ENCODE results near the gene SPO11.

Gene SPO11

DNA sequence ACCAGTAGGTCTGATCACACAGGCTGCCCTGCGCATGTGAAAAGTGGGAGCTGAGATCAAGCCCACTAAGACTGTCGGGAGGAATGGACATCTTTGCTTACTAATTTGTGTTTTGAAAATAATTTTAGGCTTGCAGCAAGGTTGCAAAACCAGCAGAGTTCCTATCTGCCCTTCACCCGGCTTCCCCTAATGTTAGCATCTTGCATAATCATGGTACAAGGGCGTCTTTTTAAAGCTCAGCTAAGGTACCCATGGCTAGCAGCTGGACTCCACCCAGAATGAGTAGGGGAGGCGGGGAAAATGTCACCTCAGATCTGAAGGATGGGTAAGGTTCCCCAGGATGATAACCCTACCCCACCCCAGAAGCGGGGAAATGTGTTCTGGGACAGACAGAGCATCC lies 37.9 kb upstream of the SPO11 start:
- CTCF ChIA-PET = no interaction called here
- no peak for TF ChIP-seq LEF1 (IDR thresholded peaks at IDR 0.05; ENCODE audit: borderline replicate concordance)
- TF ChIP-seq SP1 (IDR thresholded peaks at IDR 0.05) = no peak
- TF ChIP-seq TARDBP (IDR thresholded peaks at IDR 0.05) = no peak
- no peak for TF ChIP-seq SUZ12 (IDR thresholded peaks at IDR 0.05)
- no peak for TF ChIP-seq FOXA1 (IDR thresholded peaks at IDR 0.05)
- no peak for TF ChIP-seq ELF4 (IDR thresholded peaks at IDR 0.05)
- no peak for TF ChIP-seq L3MBTL2 (conservative IDR thresholded peaks at IDR 0.05)
- TF ChIP-seq FOXM1 (IDR thresholded peaks at IDR 0.05; ENCODE audit: borderline replicate concordance) = no peak
- TF ChIP-seq NFRKB (IDR thresholded peaks at IDR 0.05) = no peak
- no peak for TF ChIP-seq HDGF (IDR thresholded peaks at IDR 0.05; ENCODE audit: borderline replicate concordance)
- no peak for TF ChIP-seq BHLHE40 (IDR thresholded peaks at IDR 0.05; ENCODE audit: borderline replicate concordance)
- TF ChIP-seq FOXK2 (IDR thresholded peaks at IDR 0.05) = no peak

DNA sequence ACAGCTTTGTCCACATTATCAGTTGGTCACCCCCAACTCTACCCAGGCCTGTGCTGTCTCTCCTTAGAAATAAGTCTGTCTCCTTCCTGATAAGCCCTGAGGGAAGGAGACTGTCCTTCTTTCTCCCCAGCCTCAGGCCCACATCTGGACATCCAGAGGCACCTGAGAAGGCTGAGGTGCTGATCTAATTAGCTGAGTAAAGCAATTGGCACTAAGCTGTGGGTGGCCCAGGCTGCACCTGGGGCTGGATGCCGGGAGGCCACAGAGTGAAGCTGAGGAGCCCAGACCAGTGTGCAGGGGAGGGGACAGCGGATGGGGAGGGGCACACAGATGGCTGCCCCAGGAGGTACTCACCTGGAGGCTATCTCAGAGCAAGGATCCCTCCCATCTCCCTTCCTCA lies 37.0 kb upstream of the SPO11 start:
- TF ChIP-seq FOXM1 (IDR thresholded peaks at IDR 0.05; ENCODE audit: borderline replicate concordance) (no peak), CTBP1 (IDR thresholded peaks at IDR 0.05; ENCODE audit: borderline replicate concordance) (no peak), LEF1 (IDR thresholded peaks at IDR 0.05; ENCODE audit: borderline replicate concordance) (no peak)
- TF ChIP-seq, protein P1, sequence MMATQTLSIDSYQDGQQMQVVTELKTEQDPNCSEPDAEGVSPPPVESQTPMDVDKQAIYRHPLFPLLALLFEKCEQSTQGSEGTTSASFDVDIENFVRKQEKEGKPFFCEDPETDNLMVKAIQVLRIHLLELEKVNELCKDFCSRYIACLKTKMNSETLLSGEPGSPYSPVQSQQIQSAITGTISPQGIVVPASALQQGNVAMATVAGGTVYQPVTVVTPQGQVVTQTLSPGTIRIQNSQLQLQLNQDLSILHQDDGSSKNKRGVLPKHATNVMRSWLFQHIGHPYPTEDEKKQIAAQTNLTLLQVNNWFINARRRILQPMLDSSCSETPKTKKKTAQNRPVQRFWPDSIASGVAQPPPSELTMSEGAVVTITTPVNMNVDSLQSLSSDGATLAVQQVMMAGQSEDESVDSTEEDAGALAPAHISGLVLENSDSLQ (IDR thresholded peaks at IDR 0.05) = no peak
- POLR2A ChIA-PET = no interaction called here
- DNase-seq (ENCODE audit: extremely low spot score) = no peak
- CTCF ChIA-PET = interaction anchor here (1.0 kb wide), 1 partner anchor 20 kb away, joined by 3 read pairs; no protein-coding TSS in a partner anchor

More for the DNA sequence above, 37.9 kb upstream of the SPO11 start:
- POLR2A ChIA-PET = no interaction called here
- no peak for DNase-seq (ENCODE audit: extremely low spot score)

DNA sequence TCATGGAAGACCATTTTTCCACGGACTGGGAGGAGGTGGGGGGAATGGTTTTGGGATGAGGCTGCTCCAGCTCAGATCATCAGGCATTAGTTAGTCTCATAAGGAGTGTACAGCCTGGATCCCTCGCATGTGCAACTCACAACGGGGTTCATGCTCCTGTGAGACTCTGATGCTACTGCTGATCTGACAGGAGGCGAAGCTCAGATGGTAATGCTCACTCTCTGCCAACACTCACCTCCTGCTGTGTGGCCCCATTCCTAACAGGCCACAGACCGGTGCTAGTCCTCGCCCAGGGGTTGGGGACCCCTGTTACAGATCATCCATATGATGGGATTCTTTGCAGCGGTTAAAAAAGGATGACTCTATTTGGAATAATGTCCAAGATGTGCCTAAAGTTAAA lies 35.6 kb upstream of the SPO11 start:
- no peak for TF ChIP-seq CTBP1 (IDR thresholded peaks at IDR 0.05; ENCODE audit: borderline replicate concordance)
- TF ChIP-seq ARNT (IDR thresholded peaks at IDR 0.05) = no peak
- TF ChIP-seq TARDBP (IDR thresholded peaks at IDR 0.05) = no peak
- TF ChIP-seq L3MBTL2 (conservative IDR thresholded peaks at IDR 0.05) = no peak
- TF ChIP-seq FOXM1 (IDR thresholded peaks at IDR 0.05; ENCODE audit: borderline replicate concordance) = no peak
- no peak for TF ChIP-seq SP1 (IDR thresholded peaks at IDR 0.05)
- CTCF ChIA-PET = no interaction called here
- DNase-seq (ENCODE audit: extremely low spot score) = no peak
- POLR2A ChIA-PET = no interaction called here

DNA sequence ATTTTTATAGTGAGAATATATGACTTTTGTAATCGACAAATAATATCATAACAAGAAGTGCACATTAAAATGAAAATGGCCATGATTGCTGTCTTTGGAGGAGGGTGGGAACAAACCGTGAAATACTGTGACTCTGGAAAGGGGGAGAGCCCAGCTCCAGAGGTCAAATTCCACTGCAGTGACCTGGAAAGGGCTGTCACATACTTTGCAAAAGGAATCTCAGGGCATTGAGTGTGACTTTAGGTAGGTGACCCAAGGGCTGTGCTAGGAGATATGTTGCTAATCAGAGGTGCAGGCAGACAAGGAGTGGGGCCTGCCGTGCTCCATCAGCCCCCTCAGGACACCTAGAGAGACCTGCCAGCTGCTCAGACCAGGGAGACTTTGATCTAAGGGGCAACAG lies 35.1 kb upstream of the SPO11 start:
- DNase-seq (ENCODE audit: extremely low spot score) = no peak
- TF ChIP-seq FOXK2 (IDR thresholded peaks at IDR 0.05) (no peak), FOXM1 (IDR thresholded peaks at IDR 0.05; ENCODE audit: borderline replicate concordance) (no peak), BHLHE40 (IDR thresholded peaks at IDR 0.05; ENCODE audit: borderline replicate concordance) (no peak), ELF4 (IDR thresholded peaks at IDR 0.05) (no peak), L3MBTL2 (conservative IDR thresholded peaks at IDR 0.05) (no peak), ARNT (IDR thresholded peaks at IDR 0.05) (no peak), SUZ12 (IDR thresholded peaks at IDR 0.05) (no peak), TARDBP (IDR thresholded peaks at IDR 0.05) (no peak), NFRKB (IDR thresholded peaks at IDR 0.05) (no peak), HDGF (IDR thresholded peaks at IDR 0.05; ENCODE audit: borderline replicate concordance) (no peak), CTBP1 (IDR thresholded peaks at IDR 0.05; ENCODE audit: borderline replicate concordance) (no peak), LEF1 (IDR thresholded peaks at IDR 0.05; ENCODE audit: borderline replicate concordance) (no peak), ZNF384 (IDR thresholded peaks at IDR 0.05) (no peak), SP1 (IDR thresholded peaks at IDR 0.05) (no peak), FOXA1 (IDR thresholded peaks at IDR 0.05) (no peak)
- TF ChIP-seq, protein P1 (IDR thresholded peaks at IDR 0.05) = no peak
- ChIA-PET CTCF (no interaction called here), POLR2A (no interaction called here)

DNA sequence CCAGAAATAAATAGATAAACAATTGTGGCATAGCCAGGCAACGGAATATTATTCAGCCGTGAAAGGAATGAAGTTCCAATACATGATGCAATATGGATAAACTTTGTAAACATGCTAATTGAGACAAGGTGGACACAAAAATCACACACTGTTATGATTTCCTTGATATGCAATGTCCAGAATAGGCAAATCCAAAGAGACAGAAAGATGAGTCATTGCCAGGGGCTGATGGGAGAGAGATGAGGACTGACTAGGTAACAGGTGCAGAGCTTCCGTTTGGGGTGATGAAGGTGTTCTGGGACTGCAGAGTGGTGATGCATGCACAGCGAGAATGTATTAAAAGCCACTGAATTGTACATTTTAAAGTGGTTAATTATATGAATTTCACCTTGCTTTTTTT lies 31.1 kb upstream of the SPO11 start:
- no peak for DNase-seq (ENCODE audit: extremely low spot score)
- POLR2A ChIA-PET = no interaction called here
- CTCF ChIA-PET = no interaction called here
- TF ChIP-seq ZNF384 (IDR thresholded peaks at IDR 0.05) (no peak), ARNT (IDR thresholded peaks at IDR 0.05) (no peak), SP1 (IDR thresholded peaks at IDR 0.05) (no peak), FOXA1 (IDR thresholded peaks at IDR 0.05) (no peak), FOXK2 (IDR thresholded peaks at IDR 0.05) (no peak), FOXM1 (IDR thresholded peaks at IDR 0.05; ENCODE audit: borderline replicate concordance) (no peak), L3MBTL2 (conservative IDR thresholded peaks at IDR 0.05) (no peak)

DNA sequence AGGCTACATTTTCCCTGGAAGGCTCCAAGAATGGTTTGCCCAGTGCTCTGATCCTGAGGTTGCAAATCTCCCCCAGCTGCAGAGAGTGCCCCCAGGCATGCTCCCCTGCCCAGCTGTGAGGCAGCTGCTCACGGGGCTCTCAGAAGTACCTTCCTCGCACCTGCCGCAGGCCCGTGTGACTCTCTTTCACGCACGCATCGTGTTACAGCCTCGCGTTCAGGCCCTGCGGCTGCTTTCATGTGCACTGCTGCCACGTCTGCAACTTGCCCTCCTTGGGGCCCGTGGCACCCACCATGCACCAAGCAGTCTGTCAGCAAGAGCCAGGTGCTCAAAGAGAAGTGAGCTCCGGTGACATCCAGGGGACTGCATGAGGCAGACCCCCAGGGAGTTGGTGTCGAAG lies 28.6 kb upstream of the SPO11 start:
- no peak for DNase-seq (ENCODE audit: extremely low spot score)
- TF ChIP-seq ELF4 (IDR thresholded peaks at IDR 0.05) = no peak
- no peak for TF ChIP-seq FOXM1 (IDR thresholded peaks at IDR 0.05; ENCODE audit: borderline replicate concordance)
- no peak for TF ChIP-seq HDGF (IDR thresholded peaks at IDR 0.05; ENCODE audit: borderline replicate concordance)
- no peak for TF ChIP-seq ARNT (IDR thresholded peaks at IDR 0.05)
- no peak for TF ChIP-seq L3MBTL2 (conservative IDR thresholded peaks at IDR 0.05)
- TF ChIP-seq LEF1 (IDR thresholded peaks at IDR 0.05; ENCODE audit: borderline replicate concordance) = no peak
- TF ChIP-seq FOXA1 (IDR thresholded peaks at IDR 0.05) = no peak
- TF ChIP-seq FOXK2 (IDR thresholded peaks at IDR 0.05) = no peak
- no peak for TF ChIP-seq SP1 (IDR thresholded peaks at IDR 0.05)
- TF ChIP-seq, protein P1 (IDR thresholded peaks at IDR 0.05) = no peak
- TF ChIP-seq ZNF384 (IDR thresholded peaks at IDR 0.05) = no peak
- no peak for TF ChIP-seq SUZ12 (IDR thresholded peaks at IDR 0.05)
- POLR2A ChIA-PET = no interaction called here
- CTCF ChIA-PET = no interaction called here

DNA sequence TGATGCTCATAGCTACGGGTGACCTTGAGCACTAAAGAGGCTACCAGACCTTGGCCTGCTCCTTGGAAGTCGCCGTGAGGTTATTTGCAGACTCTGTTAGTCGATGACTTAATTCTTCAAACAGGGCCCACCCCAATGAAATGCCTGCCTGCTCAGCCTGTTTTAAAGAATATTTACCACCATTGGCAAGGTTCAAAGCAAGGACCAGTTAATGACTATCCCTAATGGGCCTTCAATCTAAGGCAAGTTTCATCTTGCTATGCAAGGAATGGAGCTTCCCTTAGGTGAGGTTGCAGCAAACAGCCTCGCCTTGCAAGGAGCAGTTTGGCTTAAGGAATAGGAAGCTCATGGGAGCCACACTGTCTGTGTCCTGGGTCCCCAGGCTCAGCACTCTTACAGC lies 22.9 kb upstream of the SPO11 start:
- no peak for TF ChIP-seq NFRKB (IDR thresholded peaks at IDR 0.05)
- TF ChIP-seq FOXA1 (IDR thresholded peaks at IDR 0.05) = no peak
- TF ChIP-seq SUZ12 (IDR thresholded peaks at IDR 0.05) = no peak
- no peak for TF ChIP-seq CTBP1 (IDR thresholded peaks at IDR 0.05; ENCODE audit: borderline replicate concordance)
- TF ChIP-seq, protein P1 (IDR thresholded peaks at IDR 0.05) = no peak
- ChIA-PET POLR2A (no interaction called here), CTCF (no interaction called here)
- DNase-seq (ENCODE audit: extremely low spot score) = no peak

Measured in HEK293T (cell line).